Retinal pigment epithelial cell (primary cell): Measurements from ENCODE around the gene C1orf105.
"Not testable (repeated sequence)": the region's sequence is repeated elsewhere in the genome, so short reads cannot be mapped to it uniquely, and the experiment has no call there.

ENCODE experiments used
- DNase-seq: peaks from one replicate; pipeline ENCODE4 v3.0.0-alpha.2; 2010; ENCODE audit warnings: low read depth
- H3K4me3 ChIP-seq: 2 replicates; pipeline ENCODE4 v1.5.1; 2011; ENCODE audit warnings: mild to moderate bottlenecking, low read length, control low read depth, moderate library complexity
- TF ChIP-seq, protein P1 (sequence below): conservative IDR thresholded peaks from 2 replicates; pipeline ENCODE4 v1.5.1; 2011; ENCODE audit warnings: low read depth, low read length, control low read depth, inconsistent platforms

The C1orf105 gene

DNA sequence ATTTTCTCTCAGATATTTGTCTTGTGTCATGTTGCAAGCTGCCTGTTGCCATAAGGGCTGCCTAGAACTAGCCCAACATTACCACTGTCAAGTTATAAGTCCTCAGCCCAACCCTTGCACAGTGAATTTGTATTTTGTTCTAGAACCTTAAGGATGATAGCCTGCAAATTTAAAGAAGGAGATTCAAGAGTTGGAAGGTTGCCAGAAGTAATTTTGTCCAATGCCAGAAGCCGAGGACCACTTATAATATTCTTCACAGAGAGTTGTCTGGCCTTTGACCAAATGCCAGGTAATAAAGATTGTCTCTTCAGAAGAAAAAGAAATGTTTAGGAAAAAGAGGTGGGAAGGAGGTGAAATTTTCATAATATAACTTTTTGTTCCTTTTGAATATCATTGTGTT, 71.9 kb downstream of the C1orf105 start:
- DNase-seq, result no peak
- TF ChIP-seq, protein P1, sequence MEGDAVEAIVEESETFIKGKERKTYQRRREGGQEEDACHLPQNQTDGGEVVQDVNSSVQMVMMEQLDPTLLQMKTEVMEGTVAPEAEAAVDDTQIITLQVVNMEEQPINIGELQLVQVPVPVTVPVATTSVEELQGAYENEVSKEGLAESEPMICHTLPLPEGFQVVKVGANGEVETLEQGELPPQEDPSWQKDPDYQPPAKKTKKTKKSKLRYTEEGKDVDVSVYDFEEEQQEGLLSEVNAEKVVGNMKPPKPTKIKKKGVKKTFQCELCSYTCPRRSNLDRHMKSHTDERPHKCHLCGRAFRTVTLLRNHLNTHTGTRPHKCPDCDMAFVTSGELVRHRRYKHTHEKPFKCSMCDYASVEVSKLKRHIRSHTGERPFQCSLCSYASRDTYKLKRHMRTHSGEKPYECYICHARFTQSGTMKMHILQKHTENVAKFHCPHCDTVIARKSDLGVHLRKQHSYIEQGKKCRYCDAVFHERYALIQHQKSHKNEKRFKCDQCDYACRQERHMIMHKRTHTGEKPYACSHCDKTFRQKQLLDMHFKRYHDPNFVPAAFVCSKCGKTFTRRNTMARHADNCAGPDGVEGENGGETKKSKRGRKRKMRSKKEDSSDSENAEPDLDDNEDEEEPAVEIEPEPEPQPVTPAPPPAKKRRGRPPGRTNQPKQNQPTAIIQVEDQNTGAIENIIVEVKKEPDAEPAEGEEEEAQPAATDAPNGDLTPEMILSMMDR, result no peak
- no peak overlapping the region for H3K4me3 ChIP-seq

DNA sequence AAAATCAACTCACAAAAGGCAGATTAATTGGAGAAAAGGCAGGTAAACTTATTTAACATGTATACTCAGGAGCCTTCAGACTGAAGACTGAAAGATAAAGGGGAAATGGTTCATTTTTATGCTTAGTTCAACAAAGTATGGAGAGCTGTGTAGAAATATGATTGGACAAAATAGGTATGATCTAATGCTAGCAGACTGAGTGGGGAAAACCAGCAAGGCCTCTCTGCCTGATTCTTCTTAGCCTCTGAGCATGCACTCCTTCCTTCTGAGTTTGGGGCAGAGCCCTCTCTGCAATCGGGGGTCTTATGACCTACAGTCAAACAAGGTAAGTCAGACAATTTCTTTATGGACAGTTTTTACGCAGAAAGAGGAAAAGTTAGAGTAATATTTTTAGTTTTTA, 73.7 kb downstream of the C1orf105 start:
- no peak overlapping the region for H3K4me3 ChIP-seq
- TF ChIP-seq, protein P1, result no peak
- no peak for DNase-seq

DNA sequence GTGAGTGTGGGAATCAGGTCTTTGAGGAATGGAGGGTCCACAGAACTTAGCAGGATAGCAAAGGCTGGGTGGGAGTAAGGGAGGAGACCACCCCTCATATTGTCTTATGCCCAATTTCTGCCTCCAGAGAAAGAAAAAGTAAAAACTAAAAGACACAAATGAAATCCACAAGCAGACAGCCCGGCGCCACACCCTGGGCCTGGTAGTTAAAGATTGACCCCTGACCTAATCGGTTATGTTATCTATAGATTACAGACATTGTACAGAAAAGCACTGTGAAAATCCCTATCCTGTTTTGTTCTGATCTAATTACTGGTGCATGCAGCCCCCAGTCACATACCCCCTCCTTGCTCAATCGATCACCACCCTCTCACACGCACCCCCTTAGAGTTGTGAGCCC, 75.6 kb downstream of the C1orf105 start:
- H3K4me3 ChIP-seq, DNase-seq: not testable (repeated sequence)

DNA sequence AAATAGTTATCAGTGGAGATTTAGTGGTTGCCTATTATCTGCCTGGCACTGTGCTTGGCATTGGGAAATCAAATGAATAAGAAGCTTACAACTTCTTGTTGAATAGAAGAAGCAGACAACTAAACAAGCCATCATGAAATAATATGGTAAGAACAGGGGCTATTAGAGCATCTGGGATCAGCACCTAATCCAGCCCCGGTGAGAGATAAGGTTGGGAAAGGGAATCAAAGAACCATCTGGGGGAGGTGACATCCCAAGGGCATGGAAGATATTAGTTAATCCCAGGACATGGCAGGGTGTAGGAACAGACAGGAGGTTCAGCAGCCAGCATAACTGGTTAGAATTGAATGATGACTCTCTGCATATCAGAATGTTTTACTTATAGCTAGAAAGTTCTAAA, 76.2 kb downstream of the C1orf105 start:
- H3K4me3 ChIP-seq, result no peak overlapping the region
- TF ChIP-seq, protein P1, result no peak
- no peak for DNase-seq

DNA sequence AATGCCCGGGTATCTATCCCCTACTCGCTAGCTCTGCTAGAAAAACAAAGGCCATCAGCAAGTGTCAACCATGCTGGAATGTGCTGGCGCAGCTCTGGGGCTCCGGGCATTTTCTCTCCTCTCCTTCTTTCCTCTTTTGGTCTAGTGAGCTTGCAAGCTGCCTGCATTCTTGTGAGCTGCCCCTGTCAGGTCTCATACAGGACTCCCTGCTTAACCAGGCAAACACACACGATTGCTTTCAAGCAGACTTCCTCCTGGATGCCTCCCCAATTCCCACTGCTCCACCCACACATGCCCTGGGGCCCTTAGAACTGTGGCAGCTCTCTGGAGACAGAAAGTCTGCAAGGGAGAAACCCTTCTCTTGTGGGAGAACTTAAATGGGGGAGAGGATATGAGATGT, 76.7 kb downstream of the C1orf105 start:
- TF ChIP-seq, protein P1, result no peak
- no peak overlapping the region for H3K4me3 ChIP-seq
- peak; percentile 89 for DNase-seq

DNA sequence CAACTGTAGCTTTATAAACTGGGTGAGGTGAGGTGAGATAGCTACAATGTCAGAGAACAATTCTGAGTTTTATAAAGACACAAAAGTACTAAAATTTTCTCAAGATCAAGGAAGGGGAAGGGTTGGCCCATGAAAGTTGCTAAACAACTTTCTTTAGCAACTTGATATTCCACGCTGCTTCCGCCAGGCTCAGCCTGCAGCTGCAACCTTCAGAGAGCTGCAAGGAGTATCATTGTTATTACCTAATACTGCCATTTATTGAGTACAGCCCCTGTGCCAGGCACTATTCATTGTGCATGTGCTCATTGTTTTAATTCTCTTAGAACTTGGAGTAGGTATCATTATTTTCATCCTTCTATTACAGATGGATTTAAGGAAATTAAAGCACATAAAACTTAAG, 78.4 kb downstream of the C1orf105 start:
- DNase-seq, result no peak

DNA sequence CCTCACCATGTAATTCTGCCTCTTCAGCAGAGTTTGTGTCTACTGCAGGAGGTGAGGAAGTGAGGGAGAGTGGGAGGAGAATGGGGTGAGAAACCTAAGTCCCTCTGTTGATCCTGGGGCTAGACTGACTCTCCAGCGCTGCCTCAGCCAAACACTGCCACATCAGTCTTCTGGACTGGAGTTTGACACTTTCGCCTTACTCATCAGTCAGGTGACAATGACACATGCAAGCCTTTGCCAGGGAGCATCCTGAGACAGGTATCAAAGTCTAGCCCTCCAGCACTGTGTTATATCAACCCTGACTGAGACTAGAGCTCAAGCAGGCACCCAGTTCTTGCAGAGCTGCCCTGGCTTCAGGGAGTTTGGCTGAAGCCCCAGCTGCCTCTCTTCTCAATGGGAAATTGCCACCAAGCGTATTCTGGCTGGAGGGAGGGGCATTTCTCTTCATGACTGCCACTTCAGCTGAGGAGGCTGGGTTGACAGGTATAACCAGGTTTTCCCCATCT, 79.2 kb downstream of the C1orf105 start:
- TF ChIP-seq, protein P1, result no peak
- H3K4me3 ChIP-seq, result no peak overlapping the region
- DNase-seq, result no peak

More for the DNA sequence above, 78.4 kb downstream of the C1orf105 start:
- TF ChIP-seq, protein P1, result no peak
- H3K4me3 ChIP-seq, result no peak overlapping the region

DNA sequence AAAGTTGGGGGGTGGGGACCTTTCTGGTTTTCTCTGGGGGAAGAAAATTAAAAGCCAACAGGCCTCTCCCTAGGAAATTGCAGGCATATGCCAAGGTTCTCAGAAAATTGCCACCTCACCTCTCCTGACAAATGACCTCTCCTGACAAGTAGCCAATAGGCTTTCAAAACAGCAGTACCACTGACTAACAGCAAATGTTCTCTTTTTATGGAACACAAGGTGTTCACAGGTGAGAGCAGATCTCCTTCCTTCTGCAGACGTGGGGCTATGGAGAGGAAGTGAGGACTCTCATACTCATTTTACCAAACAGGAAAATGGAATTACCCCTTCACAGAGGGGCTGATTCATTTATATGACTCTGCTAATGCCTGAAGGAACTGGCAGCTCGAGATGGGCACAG, 79.7 kb downstream of the C1orf105 start:
- TF ChIP-seq, protein P1, result no peak
- H3K4me3 ChIP-seq, result no peak overlapping the region
- DNase-seq, result no peak
